Ishikawa (cell line): ENCODE data around the gene NHS.

Experiments used
- CEBPB ChIP-seq: IDR thresholded peaks from 2 replicates; pipeline ENCODE4 v1.6.1; 2012
- CREB1 ChIP-seq: IDR thresholded peaks from 2 replicates; pipeline ENCODE4 v1.6.1; 2012; ENCODE audit warnings: low read depth
- EGR1 ChIP-seq: IDR thresholded peaks from 2 replicates; pipeline ENCODE4 v1.6.1; 2012
- EP300 ChIP-seq: IDR thresholded peaks from 2 replicates; pipeline ENCODE4 v1.6.1; 2012; ENCODE audit warnings: borderline replicate concordance
- FOXM1 ChIP-seq: IDR thresholded peaks from 2 replicates; pipeline ENCODE4 v1.6.1; 2012; ENCODE audit warnings: low read depth, borderline replicate concordance
- MAX ChIP-seq: IDR thresholded peaks from 2 replicates; pipeline ENCODE4 v1.6.1; 2012
- NFIC ChIP-seq: IDR thresholded peaks from 2 replicates; pipeline ENCODE4 v1.6.1; 2012
- RAD21 ChIP-seq: IDR thresholded peaks from 2 replicates; pipeline ENCODE4 v1.6.1; 2012; ENCODE audit warnings: low read depth
- REST ChIP-seq: IDR thresholded peaks from 2 replicates; pipeline ENCODE4 v1.6.1; 2012; ENCODE audit warnings: low read depth, mild to moderate bottlenecking
- TAF1 ChIP-seq: IDR thresholded peaks from 2 replicates; pipeline ENCODE4 v1.6.1; 2012; ENCODE audit warnings: low read depth, mild to moderate bottlenecking
- TCF12 ChIP-seq: IDR thresholded peaks from 2 replicates; pipeline ENCODE4 v1.6.1; 2012; ENCODE audit warnings: low read depth
- TEAD4 ChIP-seq: IDR thresholded peaks from 2 replicates; pipeline ENCODE4 v1.6.1; 2012
- USF1 ChIP-seq: IDR thresholded peaks from 2 replicates; pipeline ENCODE4 v1.6.1; 2012
- YY1 ChIP-seq: IDR thresholded peaks from 2 replicates; pipeline ENCODE4 v1.6.1; 2012; ENCODE audit warnings: low read depth
- ZBTB7A ChIP-seq: IDR thresholded peaks from 2 replicates; pipeline ENCODE4 v1.6.1; 2012; ENCODE audit warnings: low read depth

Gene NHS

DNA sequence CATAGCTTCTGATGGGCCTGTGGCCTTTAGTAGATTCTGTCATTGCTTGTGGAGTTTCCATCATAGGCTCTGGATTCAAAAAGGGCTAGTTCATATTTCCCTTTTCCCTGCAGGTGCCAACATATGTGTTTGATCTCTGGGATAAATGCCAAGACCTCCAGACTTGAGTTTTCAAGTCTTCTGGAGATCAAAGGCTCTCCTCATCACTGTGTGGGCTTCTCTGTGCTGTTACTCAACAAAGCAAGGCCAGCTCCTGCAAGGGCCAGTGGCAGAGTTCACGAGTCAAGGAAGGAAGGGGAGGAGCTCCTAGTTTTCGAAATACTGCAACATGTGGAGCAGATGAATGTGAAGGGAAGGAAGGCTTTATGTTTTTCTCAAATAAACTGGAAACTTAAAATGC is 299.6 kb downstream of the NHS start:
- TF ChIP-seq USF1 (no peak), FOXM1 (no peak), TEAD4 (no peak), YY1 (no peak), CEBPB (no peak), NFIC (no peak), EP300 (no peak), RAD21 (no peak), EGR1 (no peak), TCF12 (no peak), REST (no peak), CREB1 (no peak), ZBTB7A (no peak), TAF1 (no peak), MAX (no peak)

DNA sequence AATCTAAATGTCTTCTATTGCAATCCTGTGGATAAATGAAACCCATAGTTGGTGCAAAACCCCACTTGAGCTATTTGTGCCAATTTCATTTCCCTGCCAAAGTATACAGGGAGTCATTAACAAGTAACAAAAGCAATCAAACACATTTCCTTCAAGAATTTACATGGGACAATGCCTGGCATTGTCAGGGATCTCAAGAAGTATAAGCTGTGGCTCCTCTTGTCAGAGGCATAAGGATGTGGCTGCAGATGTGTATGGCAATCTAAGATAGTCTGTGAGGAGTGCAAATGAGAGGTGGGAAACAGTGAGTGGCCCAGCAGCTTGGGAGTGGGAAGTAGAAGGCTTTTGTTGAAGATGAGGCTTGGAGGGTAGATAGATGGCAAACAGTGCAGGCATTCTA is 304.3 kb downstream of the NHS start:
- TF ChIP-seq USF1 = no peak
- no peak for TF ChIP-seq NFIC
- TF ChIP-seq EGR1 = no peak
- TF ChIP-seq TCF12 = no peak
- no peak for TF ChIP-seq FOXM1
- no peak for TF ChIP-seq RAD21
- no peak for TF ChIP-seq EP300
- no peak for TF ChIP-seq TEAD4

- no peak for TF ChIP-seq FOXM1
- TF ChIP-seq TEAD4 = no peak
- no peak for TF ChIP-seq USF1
- TF ChIP-seq EP300 = no peak
- TF ChIP-seq ZBTB7A = no peak
- no peak for TF ChIP-seq EGR1
- TF ChIP-seq RAD21 = no peak
- TF ChIP-seq NFIC = no peak
- TF ChIP-seq TCF12 = no peak
- TF ChIP-seq CEBPB = no peak
- no peak for TF ChIP-seq MAX
- no peak for TF ChIP-seq CREB1
- no peak for TF ChIP-seq TAF1
- TF ChIP-seq YY1 = no peak
- no peak for TF ChIP-seq REST
Observed at GRCh38 chrX:17679820-17680219, 304.8 kb downstream of the NHS start.

- no peak for TF ChIP-seq TCF12
- peak; percentile 55 for TF ChIP-seq REST
- TF ChIP-seq RAD21 = no peak
Observed at GRCh38 chrX:17680732-17681413, 305.9 kb downstream of the NHS start.
